Measurements from ENCODE around the gene CBFB.

- TF ChIP-seq CTCF (IDR thresholded peaks at IDR 0.05; ENCODE audit: low read depth, low read length) (no peak), EZH2phosphoT487 (IDR thresholded peaks at IDR 0.05; ENCODE audit: low read depth) (no peak)
These were observed 55.5 kb downstream of the CBFB start for GRCh38 chr16:67084345-67085028.

Measured in OCI-LY3 (cell line).